ENCODE data around the gene VDAC1.

- TF ChIP-seq CTCF (IDR thresholded peaks at IDR 0.05; ENCODE audit: poor library complexity) (no peak), EZH2phosphoT487 (IDR thresholded peaks at IDR 0.05; ENCODE audit: low read depth, severe bottlenecking, unreplicated experiment) (no peak), EZH2 (IDR thresholded peaks at IDR 0.05; ENCODE audit: borderline replicate concordance) (no peak)
Measured at GRCh38 chr5:133925866-133926488, 78.8 kb downstream of the VDAC1 start.
